MG63 (cell line): ENCODE measurements around the gene DBNL. TPM values are rescaled to one million over a fixed set of nuclear protein-coding genes. Genes with fewer than 3 reads are reported as not detected.

Source experiments
- DNase-seq: peaks from one replicate; pipeline ENCODE4 v3.0.0-alpha.2; 2020
- H3K27me3 ChIP-seq: fragments of 250-450 bp; sonication (Bioruptor Pico); 2 replicates; pipeline ENCODE4 v1.5.1; 2020; ENCODE audit warnings: mild to moderate bottlenecking, moderate library complexity
- H3K36me3 ChIP-seq: fragments of 250-450 bp; sonication (Bioruptor Pico); 2 replicates; pipeline ENCODE4 v1.5.1; 2020; ENCODE audit warnings: mild to moderate bottlenecking, moderate library complexity
- H3K4me3 ChIP-seq: fragments of 250-450 bp; sonication (Bioruptor Pico); 2 replicates; pipeline ENCODE4 v1.5.1; 2020; ENCODE audit warnings: mild to moderate bottlenecking, moderate library complexity
- H3K9me3 ChIP-seq: fragments of 250-450 bp; sonication (Bioruptor Pico); 2 replicates; pipeline ENCODE4 v1.5.1; 2020; ENCODE audit warnings: mild to moderate bottlenecking, moderate library complexity
- total RNA-seq: library from RNA; depleted of rRNA; stranded (reverse); fragments of >200 nt; shearing (Covaris generic); gene quantifications from 2 replicates; pipeline ENCODE4 v1.2.3, GENCODE V29; 2014; ENCODE audit warnings: low replicate concordance

Gene DBNL
- total RNA-seq, 1 experiment from 2014 or later = 166 TPM

- DNase-seq = no peak
- no peaks in the 10 kb centered on the region; the same call in none of the 2 replicates for H3K36me3 ChIP-seq
- no peak overlapping the region for H3K4me3 ChIP-seq
- H3K9me3 ChIP-seq = no peaks in the 10 kb centered on the region
- no peaks in the 10 kb centered on the region for H3K27me3 ChIP-seq
Observed at GRCh38 chr7:44066494-44067063, 22.1 kb downstream of the DBNL start.

GRCh38 chr7:44067064-44067951, 22.8 kb downstream of the DBNL start:
- DNase-seq = no peak
- H3K36me3 ChIP-seq = no peaks in the 10 kb centered on the region; the same call in none of the 2 replicates
- H3K9me3 ChIP-seq = no peaks in the 10 kb centered on the region
- no peaks in the 10 kb centered on the region for H3K27me3 ChIP-seq
- no peak overlapping the region for H3K4me3 ChIP-seq

GRCh38 chr7:44068054-44068453, 23.6 kb downstream of the DBNL start:
- H3K27me3 ChIP-seq = no peaks in the 10 kb centered on the region
- no peak for DNase-seq

GRCh38 chr7:44071726-44072363, 27.3 kb downstream of the DBNL start:
- no peak for DNase-seq
- H3K27me3 ChIP-seq = no peaks in the 10 kb centered on the region

More at GRCh38 chr7:44068054-44068453, 23.6 kb downstream of the DBNL start:
- no peaks in the 10 kb centered on the region for H3K9me3 ChIP-seq
- H3K4me3 ChIP-seq = no peak overlapping the region
- H3K36me3 ChIP-seq = no peaks in the 10 kb centered on the region; the same call in none of the 2 replicates

GRCh38 chr7:44072364-44073231, 28.1 kb downstream of the DBNL start:
- H3K36me3 ChIP-seq = peaks cover 11% of the 10 kb centered on the region
- DNase-seq = peak; percentile 90
- no peaks in the 10 kb centered on the region for H3K27me3 ChIP-seq
- no peaks in the 10 kb centered on the region for H3K9me3 ChIP-seq
- H3K4me3 ChIP-seq = no peak overlapping the region

More at GRCh38 chr7:44071726-44072363, 27.3 kb downstream of the DBNL start:
- H3K9me3 ChIP-seq = no peaks in the 10 kb centered on the region
- peaks cover 10% of the 10 kb centered on the region for H3K36me3 ChIP-seq
- no peak overlapping the region for H3K4me3 ChIP-seq

GRCh38 chr7:44073664-44074348, 29.3 kb downstream of the DBNL start:
- Histone ChIP-seq H3K36me3 (peaks cover 23% of the 10 kb centered on the region), H3K27me3 (no peaks in the 10 kb centered on the region), H3K9me3 (no peaks in the 10 kb centered on the region), H3K4me3 (no peak overlapping the region)
- no peak for DNase-seq

- Histone ChIP-seq H3K36me3 (peaks cover 27% of the 10 kb centered on the region), H3K4me3 (no peak overlapping the region), H3K27me3 (no peaks in the 10 kb centered on the region), H3K9me3 (no peaks in the 10 kb centered on the region)
- no peak for DNase-seq
Observed at GRCh38 chr7:44074349-44074695, 29.8 kb downstream of the DBNL start.

- Histone ChIP-seq H3K27me3 (no peaks in the 10 kb centered on the region), H3K9me3 (no peaks in the 10 kb centered on the region), H3K4me3 (no peak overlapping the region), H3K36me3 (peaks cover 27% of the 10 kb centered on the region)
- DNase-seq = no peak
Observed at GRCh38 chr7:44075296-44076075, 31.0 kb downstream of the DBNL start.

GRCh38 chr7:44076101-44076895, 31.8 kb downstream of the DBNL start:
- Histone ChIP-seq H3K4me3 (no peak overlapping the region), H3K9me3 (no peaks in the 10 kb centered on the region), H3K27me3 (no peaks in the 10 kb centered on the region), H3K36me3 (peaks cover 35% of the 10 kb centered on the region)
- DNase-seq = no peak

- peaks cover 35% of the 10 kb centered on the region for H3K36me3 ChIP-seq
- no peaks in the 10 kb centered on the region for H3K27me3 ChIP-seq
- H3K4me3 ChIP-seq = no peak overlapping the region
- no peak for DNase-seq
- no peaks in the 10 kb centered on the region for H3K9me3 ChIP-seq
Observed at GRCh38 chr7:44077061-44077460, 32.6 kb downstream of the DBNL start.

GRCh38 chr7:44077681-44078091, 33.2 kb downstream of the DBNL start:
- DNase-seq = no peak
- H3K36me3 ChIP-seq = peaks cover 35% of the 10 kb centered on the region
- no peaks in the 10 kb centered on the region for H3K27me3 ChIP-seq
- no peaks in the 10 kb centered on the region for H3K9me3 ChIP-seq
- H3K4me3 ChIP-seq = no peak overlapping the region

- Histone ChIP-seq H3K27me3 (no peaks in the 10 kb centered on the region), H3K4me3 (no peak overlapping the region), H3K36me3 (peaks cover 35% of the 10 kb centered on the region), H3K9me3 (no peaks in the 10 kb centered on the region)
- DNase-seq = no peak
Observed at GRCh38 chr7:44078521-44078920, 34.0 kb downstream of the DBNL start.

GRCh38 chr7:44079331-44080021, 35.0 kb downstream of the DBNL start:
- no peak for DNase-seq
- H3K27me3 ChIP-seq = no peaks in the 10 kb centered on the region
- H3K36me3 ChIP-seq = peaks cover 32% of the 10 kb centered on the region
- H3K9me3 ChIP-seq = no peaks in the 10 kb centered on the region
- H3K4me3 ChIP-seq = no peak overlapping the region

GRCh38 chr7:44080118-44080517, 35.6 kb downstream of the DBNL start:
- no peaks in the 10 kb centered on the region for H3K9me3 ChIP-seq
- DNase-seq = no peak
- H3K36me3 ChIP-seq = peaks cover 32% of the 10 kb centered on the region
- H3K4me3 ChIP-seq = no peak overlapping the region
- H3K27me3 ChIP-seq = no peaks in the 10 kb centered on the region
